Activated CD4-positive, alpha-beta T cell treated with anti-CD3 and anti-CD28 coated beads, Interleukin-2, amount 50 U/mL, for 1 hour (primary cell): Measurements from ENCODE around the gene CPXM1.
"Not testable (repeated sequence)": the region's sequence is repeated elsewhere in the genome, so short reads cannot be mapped to it uniquely, and the experiment has no call there.

ENCODE experiments used
- DNase-seq: peaks from one replicate; pipeline ENCODE4 v3.0.0-alpha.2; 2020

Gene CPXM1

DNA sequence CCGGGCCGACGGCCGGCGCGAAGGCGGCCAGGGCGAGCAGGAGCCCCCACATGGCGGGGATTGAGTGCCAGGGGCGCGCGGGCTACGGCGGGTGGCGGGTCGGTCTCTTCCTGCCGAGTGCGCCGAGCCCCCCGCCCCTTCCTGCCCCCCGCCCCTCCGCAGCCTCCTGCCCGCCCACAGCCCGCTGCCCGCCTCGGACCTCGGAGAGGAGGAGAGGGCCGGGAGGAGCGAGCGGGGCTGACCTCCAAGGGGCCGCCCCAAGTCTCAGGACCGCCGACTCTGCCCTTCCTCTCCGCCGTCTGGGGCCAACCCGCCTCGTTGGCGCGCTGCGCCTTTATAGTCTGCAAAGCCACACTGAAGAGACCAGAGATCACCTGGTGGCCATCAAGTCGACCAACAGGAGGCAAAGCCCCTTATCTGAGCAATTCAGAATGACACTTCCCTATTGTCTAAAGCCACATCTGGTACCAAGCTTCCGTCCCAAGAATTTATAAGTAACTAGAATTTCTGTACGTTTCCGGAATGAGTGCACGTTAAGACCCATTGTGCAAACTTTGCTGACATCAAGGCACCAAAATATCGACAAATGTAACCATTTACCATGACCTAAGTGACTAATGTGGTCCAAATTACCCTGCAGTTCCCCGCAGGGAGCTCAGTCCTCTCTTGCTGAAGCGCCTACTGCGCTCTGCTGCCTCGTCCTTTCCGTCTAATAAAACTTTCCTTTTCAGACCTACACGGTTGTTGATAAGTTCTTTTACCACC is at the start of gene CPXM1:
Gene CPXM1, minus strand, starts transcription at position 107 of the 765 bp plus-strand sequence. Its CDS starts 55 bp downstream, at position 52.
- no peak for DNase-seq

DNA sequence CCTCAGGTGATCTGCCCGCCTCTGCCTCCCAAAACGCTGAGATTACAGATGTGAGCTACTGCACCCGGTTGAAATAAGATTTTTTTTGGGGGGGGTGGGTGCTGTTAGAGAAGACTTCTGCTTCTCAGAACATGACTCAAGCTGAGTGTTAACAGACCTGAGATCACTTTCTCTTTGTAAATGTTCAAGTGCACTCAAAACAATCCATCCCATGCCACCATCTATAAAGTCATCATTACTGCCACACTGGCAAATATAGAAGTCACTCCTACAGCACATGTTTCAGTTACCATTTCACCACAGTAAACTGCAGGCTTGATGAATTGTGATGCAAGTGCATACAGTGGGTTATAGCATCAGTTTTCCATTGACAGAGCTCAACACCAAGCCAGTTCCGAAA is 49.1 kb upstream of the CPXM1 start:
- DNase-seq: no peak

DNA sequence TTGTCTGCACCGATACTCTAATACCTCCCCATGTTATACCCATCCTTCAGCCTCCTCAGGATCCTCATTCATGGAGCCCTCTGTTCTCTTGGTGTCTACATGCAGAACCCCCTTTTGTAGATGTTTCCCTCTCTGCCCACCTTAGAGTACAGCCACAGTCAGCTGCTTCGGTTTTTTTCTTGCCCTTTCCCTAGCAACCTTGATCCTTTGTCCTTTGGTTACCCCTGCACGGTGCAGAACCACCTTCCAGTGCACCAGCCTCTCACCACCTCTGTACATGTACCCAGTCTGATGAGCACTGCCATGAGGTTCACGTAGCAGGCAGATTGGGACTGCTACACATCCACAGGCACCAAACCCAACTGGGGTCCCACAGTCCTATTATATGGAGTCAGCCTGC is 47.4 kb upstream of the CPXM1 start:
- no peak for DNase-seq

DNA sequence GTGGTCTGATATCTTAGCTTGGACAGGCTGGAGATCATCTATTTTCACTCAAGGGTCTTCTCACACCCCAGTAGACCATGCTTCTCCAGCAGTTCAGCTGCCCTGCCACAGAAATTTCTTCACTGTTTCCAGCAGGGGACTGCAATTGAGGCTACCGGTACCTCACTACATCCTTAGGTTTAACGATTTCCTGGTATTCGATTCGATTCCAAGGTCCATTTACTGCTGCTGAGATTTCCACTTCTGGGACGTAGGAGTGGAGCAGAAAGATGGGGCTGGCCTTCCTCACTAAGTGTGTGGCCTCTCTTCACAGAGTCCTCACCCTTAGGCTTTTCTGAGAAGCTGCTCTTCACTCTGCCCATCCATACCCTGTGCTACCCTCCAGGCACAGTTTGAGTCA is 46.3 kb upstream of the CPXM1 start:
- DNase-seq: no peak

DNA sequence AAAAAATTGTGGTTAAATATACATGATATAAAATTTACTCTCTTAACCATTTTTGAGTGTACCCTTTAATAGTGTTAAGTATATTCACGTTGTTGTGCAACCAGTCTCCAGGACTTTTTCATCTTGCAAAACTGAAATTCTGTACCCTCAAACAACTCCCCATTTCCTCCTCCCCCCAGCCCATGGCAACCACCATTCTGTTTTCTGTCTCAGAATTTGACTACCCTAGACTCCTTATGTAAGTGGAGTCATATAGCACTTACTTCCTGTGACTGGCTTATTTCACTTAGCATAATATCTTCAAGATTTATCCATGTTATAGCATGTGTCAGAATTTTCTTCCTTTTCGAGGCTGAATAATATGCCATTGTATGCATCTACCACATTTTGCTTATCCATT is 45.2 kb upstream of the CPXM1 start:
- no peak for DNase-seq

DNA sequence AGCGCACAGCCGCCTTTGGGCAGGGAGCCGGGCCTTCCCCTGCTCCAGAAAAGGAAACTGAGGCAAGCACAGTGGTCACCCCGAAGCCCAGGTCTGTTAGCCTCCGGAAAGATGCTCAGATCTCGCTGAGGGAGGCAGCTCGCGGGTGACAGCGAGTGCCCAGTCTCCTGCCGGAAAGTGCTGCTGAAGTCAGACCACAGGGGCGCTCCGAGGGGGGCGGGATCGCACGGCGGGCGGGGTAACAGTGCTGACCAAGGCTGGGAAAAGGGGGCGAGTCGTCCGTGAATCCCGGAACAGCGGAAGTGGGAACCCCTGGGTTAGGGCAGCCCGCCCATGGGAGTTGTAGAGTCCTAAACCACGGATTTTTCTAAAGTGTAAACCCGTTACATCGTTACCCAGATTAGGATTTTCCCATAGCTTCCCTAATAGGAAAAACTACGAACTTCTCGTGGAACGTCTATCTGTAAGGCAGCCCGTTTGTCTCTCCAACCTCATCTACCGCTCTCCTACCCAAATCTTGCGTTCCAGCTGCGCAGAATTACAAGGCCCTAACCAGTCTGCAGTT is 40.6 kb upstream of the CPXM1 start:
- DNase-seq: peak; percentile 16

DNA sequence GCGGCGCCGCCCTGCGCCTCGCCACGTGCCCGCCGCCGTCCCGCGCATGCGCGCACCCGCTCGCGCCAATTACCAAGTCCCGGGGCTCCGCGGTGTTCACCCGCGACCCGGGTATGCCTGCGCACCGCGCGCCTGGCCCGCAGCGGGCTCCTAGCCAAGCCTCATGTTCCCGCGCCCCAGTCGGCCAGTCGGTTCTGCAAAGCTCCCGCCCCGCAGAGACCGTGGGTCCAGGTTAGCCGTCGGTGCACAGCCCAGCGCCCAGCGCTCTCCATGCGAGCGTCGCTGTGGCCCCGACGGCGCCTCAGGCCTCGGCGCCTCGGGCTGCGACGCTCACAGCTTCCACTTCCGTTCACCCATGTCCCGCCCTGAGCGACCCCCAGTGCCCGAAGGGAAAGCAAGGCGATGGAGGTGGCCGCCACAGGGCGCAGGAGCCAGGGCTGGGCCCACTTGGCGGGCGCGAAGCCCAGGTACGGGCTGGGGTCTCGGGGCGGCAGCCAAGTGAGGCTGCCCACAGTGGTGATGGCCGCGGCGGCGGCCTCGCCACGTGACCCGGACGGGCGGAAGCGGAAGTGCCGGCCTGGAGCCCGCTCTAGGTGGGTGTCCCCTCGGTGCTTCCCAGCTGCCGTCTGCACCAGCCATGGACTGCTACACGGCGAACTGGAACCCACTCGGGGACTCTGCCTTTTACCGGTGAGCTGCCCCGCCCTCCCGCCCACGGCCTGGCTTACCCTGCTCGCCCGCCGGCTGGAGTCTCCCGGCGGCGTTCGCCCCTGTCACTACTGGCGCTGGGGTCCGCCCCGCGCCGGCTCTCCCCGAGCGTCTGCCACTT is 39.9 kb upstream of the CPXM1 start, which contains the start of the genes PCED1A and VPS16:
Gene PCED1A, minus strand, starts transcription at position 518 of the 829 bp plus-strand sequence. CDS start 743 bp downstream, outside the sequence.
Gene VPS16, plus strand, starts transcription at position 608 of the 829 bp plus-strand sequence. Its CDS starts 30 bp downstream, at position 638.
- DNase-seq: peak; percentile 85

DNA sequence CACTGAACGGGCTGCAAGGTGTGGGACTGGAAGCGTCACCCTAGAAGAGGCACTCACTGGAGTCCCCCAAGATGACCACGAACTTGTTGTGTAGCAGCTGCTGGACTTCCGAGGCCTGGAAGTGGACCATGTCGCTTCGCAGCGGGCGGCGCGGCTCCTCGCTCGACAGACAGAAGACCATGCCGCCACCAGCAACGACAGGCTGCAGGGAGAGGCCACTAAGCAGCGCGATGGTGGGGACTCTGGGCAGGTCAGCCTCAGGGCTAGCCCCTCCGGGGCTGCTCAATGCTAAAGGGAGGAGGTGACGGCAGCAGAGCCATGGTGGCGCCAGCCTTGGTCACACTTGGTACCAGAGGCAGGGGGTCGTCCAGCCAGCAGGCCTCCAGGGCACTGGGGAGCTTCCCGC is 39.3 kb upstream of the CPXM1 start:
- DNase-seq: no peak

DNA sequence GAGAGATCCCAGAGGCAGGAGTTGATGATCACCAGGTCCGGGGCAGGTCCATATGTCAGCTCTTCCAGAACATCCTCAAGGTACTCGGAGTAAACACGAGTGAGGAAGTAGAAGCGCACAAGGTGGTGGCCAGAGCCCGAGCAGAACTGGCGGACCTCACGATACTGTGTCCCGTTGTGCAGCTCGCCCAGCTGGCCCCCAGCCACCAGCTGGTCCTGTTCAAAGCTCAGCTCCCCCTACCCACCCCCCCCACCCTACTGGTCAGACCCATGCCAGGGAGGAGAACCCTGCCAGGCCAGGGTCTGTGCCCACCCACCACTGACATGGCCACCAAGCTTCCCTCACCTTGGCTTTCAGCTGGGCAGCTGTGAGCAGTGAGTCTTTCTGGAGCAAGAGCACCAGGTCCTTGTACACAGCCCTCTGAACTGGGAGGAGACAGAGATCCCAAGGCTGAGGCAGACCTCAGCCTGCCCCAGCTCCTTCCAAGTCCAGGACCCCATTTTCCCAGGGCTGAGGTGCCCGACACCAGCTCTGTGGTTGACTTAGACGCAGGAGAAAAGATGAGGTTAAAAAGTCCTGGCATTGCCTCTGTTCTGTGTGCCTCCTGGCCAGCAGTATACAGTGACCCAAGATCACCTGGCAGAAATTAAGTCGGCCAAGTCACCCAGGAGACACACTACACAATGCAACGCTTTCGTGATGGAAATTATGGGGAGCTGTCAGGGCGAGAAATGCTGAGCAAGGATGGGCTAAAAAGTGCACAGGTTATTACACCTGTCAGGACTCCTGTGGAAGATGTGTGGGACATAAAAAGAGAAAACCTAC is 38.6 kb upstream of the CPXM1 start:
- no peak for DNase-seq

DNA sequence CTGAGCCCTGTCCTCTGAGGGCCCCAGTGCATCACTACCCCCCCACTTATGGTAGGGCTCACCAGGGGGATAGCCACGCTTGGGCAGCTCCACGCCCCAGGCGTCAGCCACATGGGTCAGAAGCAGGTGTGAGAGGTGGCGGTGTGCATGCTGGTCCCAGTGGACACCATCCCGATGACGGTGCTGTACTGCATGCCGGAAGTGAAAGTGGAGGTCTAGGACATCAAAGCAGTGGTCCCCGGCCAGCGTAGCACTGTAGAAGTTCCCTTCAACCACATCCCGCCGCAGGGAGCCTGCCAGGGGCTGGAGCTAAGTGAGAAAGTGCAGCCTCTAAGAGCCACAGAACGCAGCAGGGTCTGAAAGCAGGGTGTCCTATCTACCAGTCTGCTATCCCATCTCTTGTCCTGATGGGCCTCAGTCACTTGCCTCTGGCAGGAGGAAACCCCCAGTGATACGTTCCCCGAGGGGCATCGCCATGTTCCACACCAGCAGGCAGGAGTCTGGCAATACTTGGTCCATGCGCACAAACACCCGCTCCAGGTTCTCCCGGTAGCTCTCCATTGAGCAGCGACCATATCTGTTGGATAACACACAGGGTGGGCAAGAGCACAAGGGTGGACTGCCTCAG is 37.9 kb upstream of the CPXM1 start:
- no peak for DNase-seq

DNA sequence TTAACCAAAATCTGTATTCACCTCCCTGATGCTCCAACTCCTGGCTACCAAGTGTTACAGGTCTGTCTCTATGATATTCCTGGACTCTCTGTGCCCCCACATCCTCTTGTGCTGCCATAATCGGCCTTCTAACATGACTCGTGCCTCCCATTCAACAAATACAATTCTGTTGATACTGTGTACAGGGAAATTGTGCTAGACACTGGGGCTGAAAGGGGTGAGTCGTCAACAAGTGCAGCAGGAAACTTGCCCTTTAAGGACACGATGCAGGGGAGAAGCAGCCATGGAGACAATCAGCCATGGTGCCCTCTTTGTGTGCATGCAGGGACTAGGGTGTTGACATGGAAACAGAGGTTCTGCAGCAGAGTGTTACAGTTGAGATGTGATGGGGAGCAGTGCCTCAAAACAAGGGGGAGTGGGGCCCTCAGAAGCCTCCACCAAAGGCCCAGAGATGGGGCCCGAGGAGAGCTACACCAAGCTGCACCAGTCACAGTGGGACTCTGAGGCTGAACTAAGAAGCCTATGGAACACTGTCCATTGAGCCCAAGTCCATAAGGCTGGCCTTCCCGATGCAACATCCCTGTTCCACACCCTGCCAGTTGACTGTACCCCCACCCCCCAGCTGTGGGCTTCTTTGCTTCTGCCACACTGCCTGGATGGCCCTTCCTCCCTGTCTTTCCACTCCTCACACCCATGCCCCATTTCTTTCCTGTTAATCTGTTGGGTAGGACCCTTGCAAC is 37.0 kb upstream of the CPXM1 start:
- no peak for DNase-seq

DNA sequence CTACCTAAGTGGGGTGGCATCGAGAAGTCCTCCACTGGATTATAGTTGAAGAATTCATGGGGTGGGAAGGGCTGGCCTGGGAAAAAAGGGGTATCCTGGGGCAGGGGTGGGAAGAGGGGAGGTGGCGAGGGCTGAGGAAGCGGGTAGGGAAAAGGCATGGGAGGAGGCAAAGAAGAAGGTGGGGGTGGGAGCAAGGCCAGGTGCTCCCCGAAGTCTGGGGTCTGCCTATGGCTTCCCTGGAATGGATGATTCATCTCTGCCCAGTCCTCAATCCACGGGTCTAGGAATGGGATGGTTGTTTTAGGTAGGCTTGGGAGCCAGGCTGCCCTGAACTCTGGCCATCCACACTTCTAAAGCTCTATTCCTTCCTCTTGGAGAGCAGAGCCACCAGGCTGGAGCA is 35.6 kb upstream of the CPXM1 start:
- no peak for DNase-seq

DNA sequence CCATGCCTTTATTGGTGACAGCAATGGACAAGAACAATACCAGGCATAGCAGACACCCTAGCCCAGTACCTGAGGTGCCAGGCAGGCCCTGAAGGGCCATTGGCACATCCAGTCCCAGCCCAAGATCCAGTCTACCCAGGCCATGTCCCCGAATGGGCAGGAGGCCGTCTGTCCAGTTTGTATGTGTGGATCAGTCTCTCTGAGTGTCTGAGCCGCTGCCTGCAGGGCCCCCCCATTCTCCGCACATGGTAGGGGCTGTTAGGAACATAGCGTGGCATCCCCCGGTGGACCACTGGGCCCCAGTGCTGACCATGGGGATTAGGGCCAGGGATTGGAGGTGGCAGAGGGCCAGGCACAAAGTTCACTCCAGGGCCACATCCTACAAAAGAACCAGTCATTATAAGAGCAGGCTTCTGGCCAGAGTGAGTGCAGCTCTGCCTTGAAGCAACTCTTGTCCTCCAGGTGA is 34.9 kb upstream of the CPXM1 start:
- DNase-seq: no peak

DNA sequence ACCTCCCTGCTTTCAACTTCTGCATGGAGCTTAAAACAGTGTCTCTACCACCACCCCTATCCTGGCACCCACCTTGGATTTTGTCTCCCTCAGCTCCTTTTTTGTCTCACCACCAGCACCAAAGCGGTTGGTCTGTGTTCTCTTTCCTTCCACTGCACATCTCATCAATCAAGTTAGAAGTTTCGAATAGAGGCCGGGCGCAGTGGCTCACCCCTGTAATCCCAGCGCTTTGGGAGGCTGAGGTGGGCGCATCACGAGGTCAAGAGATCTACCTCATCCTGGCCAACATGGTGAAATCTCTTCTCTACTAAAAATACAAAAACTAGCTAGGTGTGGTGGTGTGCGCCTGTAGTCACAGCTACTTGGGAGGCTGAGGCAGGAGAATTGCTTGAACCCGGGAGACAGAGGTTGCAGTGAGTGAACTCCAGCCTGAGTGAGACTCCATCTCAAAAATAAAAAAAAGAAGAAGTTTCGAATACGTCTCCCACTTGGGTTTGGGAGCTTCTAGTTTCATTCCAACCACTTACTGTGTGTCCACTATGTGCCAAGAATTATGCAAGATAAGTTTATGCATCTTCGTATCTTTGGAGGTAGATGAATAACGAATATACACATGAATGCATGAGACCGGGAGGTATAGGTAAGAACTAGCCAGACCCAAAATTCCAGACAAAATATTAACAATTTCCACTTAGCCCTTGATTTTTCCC is 34.1 kb upstream of the CPXM1 start:
- no peak for DNase-seq

DNA sequence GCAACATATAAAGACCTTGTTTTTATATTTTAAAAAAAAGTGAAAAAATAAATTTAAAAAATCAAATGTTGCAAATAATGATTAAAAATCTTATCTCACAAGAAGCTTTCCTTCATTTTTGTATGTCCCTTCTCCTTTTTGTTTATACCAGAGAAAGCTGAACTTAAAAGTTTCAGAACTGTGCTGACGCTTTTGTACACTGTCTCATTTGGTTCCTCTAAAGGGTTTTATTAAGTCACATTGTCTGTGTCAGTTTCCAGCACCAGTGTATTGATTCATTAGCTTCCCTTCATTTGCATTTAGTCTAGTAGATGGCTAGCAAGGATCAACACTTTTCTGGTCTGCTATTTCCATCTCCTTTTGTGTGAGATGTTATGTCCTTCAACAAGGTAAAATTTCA is 33.3 kb upstream of the CPXM1 start:
- DNase-seq: no peak

DNA sequence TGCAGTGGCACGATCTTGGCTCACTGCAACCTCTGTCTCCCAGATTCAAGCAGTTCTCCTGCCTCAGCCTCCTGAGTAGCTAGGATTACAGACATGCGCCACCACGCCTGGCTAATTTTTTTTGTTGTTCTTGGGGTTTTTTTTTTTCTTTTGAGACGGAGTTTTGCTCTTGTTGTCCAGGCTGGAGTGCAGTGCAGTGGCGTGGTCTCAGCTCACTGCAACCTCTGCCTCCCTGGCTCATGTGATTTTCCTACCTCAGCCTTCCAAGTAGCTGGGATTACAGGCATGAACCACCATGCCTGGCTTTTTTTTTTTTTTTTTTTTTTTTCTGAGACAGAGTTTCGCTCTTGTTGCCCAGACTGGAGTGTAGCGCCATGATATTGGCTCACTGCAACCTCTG is 30.8 kb upstream of the CPXM1 start:
- not testable (repeated sequence) for DNase-seq

DNA sequence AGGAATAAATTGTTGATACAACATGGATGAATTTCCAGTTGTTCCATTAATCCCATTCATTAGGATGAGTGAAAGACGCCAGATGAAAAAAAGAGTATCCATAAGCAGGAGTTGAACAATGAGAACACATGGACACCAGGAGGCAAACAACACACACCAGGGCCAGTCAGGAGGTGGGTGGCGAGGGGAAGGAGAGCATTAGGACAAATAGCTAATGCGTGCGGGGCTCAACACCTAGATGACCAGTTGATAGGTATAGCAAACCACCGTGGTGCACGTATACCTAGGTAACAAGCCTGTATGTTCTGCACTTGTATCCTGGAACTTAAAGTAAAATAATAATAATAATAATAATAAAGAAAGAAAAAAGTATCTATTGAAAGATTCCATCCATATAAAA is 28.9 kb upstream of the CPXM1 start:
- no peak for DNase-seq

DNA sequence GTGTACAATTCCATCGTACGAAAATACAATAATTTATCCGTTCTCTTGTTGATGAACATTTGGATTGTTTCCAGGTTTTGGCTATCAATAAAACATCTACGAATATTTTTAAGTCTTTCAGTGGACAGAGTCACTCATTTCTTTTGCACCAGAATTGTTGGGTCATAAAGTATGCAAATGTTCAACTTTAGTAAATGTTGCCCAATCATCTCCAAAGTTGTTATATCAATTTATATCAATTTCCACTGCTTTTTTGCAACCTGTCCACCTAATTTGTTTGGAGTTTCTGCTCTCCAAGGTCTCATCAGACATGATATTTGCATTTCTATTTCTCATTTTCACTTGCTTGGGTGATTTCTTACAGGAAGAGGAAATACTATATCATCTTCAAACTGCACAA is 26.2 kb upstream of the CPXM1 start:
- no peak for DNase-seq

DNA sequence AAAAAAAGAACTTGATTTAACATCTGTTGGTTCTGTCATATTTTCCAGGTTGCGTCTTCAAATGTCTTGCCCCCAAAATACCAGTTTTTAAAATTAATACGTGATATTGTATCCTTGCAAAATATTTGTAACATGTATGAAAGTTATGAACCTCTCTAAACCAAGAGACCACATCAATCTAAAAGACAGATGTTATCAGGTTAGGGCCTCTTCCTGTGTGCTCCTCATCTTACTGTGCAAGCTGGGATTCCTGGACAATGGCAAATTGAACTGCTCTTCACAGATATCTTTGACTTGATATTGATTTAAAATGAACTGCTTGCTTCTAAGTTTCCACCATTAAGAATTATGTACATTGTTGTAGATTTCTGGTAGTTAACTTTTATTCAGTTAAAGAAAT is 25.3 kb upstream of the CPXM1 start:
- no peak for DNase-seq

DNA sequence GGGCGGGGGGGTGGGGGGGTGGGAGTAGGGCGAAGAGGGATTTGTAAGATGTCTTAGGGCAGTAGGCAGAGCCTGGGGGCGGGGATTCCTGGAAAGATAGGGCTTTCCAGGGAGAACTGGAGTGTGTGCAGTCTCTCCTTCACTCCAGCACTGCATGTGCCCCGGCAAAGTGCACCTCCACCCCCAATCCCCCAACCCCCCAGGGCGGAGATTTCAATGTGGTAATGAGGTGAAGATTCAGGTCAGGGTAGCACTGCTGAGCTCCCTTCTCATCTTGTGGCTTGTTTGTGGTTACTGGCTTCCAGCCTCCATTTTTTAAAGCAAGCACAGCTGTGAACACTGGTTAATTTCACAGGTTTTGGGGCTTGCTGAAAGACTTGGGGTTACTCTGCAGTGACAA is 21.6 kb upstream of the CPXM1 start:
- peak; percentile 37 for DNase-seq
